Measurements from ENCODE around the gene ELF2.
"Not testable (repeated sequence)": the region's sequence is repeated elsewhere in the genome, so short reads cannot be mapped to it uniquely, and the experiment has no call there.

The ELF2 gene

DNA sequence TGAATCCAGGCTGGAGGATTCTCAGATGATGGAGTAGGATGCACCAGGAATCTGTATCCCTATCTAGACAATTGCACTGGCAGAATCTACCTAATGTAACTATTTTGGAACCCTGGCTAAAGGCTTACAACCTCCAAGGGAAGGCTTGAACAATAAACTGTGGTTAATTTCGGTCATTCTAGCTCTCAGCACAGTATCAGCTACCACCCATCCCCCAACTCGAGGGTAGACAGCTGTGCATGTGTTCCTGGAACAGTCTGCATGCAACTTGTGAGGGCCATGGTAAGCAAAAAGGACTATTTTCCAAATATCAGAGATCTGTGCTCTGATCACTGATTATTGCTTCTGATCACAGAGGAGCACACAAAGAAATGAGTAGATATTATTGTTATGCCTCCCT is 34.0 kb downstream of the ELF2 start:
- no peaks in the 10 kb centered on the region for H3K27me3 Mint-ChIP-seq
- CTCF ChIA-PET: no interaction called here
- peaks cover 16% of the 10 kb centered on the region for H3K36me3 Mint-ChIP-seq
- H3K27ac Mint-ChIP-seq: no peak overlapping the region
- H3K4me3 Mint-ChIP-seq: no peak overlapping the region
- peaks cover 14% of the 10 kb centered on the region for H3K9me3 Mint-ChIP-seq
- H3K4me1 Mint-ChIP-seq: peaks cover 20% of the 10 kb centered on the region
- DNase-seq: no peak

DNA sequence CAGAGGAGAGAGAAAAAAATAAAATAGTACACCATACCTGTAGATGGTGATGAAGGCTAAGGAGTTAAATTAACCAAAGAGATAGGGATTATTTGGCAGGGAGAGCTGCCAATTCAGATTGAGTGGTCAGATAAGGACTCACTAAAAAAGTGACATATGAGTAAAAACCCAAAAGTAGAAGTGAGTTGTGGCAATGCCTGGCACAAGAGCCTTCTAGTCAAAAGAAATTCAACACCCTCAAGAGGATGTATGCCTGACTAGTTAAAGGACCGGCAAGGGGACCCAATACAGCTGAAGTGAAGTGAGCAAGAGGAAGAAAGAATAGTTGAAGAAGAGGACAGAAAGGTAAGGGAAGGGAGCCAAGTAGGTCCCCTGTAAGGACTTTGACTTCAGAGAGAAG is 34.9 kb downstream of the ELF2 start:
- no peaks in the 10 kb centered on the region for H3K27me3 Mint-ChIP-seq
- H3K27ac Mint-ChIP-seq: no peak overlapping the region
- H3K9me3 Mint-ChIP-seq: peaks cover 13% of the 10 kb centered on the region
- H3K4me1 Mint-ChIP-seq: peaks cover 19% of the 10 kb centered on the region
- peaks cover 17% of the 10 kb centered on the region for H3K36me3 Mint-ChIP-seq
- no peak for DNase-seq
- no peak overlapping the region for H3K4me3 Mint-ChIP-seq
- CTCF ChIA-PET: interaction anchor here (1.0 kb wide), 1 partner anchor 11 kb away, joined by 3 read pairs; no protein-coding TSS in a partner anchor

DNA sequence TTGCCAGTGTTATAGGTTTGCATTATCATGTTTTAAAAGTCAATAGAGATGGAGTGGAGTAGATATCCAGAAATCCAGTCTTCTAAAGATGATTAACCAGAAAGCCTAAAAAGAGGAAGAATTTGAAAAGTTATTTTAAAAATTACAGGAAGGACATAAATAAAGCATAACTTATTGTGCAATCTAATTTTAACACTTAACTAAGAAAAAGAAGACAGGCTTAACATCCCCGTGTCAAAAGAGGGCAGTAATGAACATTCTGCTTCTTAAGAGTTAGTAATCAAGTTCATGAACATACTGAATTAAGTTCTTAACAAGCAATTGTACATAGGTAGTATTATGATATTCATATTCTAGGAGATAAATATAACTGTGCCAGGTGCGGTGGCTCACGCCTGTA is 39.3 kb downstream of the ELF2 start:
- Mint-ChIP-seq H3K36me3 (peaks cover 12% of the 10 kb centered on the region), H3K27ac (no peak overlapping the region)

DNA sequence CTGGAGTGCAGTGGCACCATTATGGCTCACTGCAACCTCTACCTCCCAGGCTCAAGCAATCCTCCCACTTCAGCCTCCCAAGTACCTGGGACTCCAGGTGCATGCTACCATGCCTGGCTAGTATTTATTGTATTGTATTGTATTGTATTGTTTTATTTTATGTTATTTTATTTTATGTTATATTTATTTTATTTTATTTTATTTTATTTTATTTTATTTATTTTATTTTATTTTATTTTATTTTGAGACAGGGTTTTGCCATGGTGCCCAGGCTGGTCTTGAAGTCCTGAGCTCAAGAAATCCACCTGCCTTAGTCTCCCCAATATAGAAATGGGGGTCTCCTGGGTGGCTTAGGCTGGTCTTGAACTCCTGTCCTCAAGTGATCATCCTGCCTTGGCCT is 42.6 kb downstream of the ELF2 start:
- Mint-ChIP-seq H3K4me3 (no peak overlapping the region), H3K27me3 (no peaks in the 10 kb centered on the region), H3K9me3 (no peaks in the 10 kb centered on the region), H3K27ac (no peak overlapping the region), H3K36me3 (peaks cover 12% of the 10 kb centered on the region), H3K4me1 (no peaks in the 10 kb centered on the region)
- CTCF ChIA-PET: no interaction called here
- DNase-seq: no peak

More for the DNA sequence above, 39.3 kb downstream of the ELF2 start:
- no peaks in the 10 kb centered on the region for H3K27me3 Mint-ChIP-seq
- CTCF ChIA-PET: no interaction called here
- no peaks in the 10 kb centered on the region for H3K4me1 Mint-ChIP-seq
- no peaks in the 10 kb centered on the region for H3K9me3 Mint-ChIP-seq
- no peak overlapping the region for H3K4me3 Mint-ChIP-seq
- no peak for DNase-seq

DNA sequence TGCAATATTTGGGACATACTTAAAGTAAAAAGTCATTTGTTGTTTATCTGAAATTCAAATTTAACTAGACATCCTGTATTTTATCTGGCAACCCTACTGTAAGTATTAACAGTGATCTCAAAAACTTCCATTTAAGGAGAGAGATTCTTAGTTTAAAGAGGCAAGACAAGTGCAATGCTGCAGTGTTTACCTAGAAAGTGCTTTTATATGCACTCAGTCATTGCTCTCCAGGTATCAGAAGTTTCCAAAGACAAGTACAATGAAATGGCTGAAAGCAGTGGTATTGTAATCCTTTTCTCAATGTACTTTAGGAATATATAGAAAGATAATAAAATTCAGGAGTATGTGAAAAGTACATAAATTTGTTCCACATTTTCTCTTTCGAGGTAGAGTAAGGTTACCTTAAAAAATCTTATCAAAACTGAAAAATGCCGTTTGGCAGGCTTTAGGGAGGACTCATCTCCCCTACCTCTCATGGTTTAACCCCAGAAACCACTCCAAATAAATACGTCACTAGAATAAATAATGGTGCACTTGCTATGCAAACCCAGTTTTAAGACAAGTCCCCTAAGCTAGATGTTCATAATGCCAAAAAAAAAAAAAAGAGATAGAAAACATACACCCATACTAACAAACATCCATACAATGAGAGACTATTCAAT is 45.7 kb downstream of the ELF2 start:
- H3K27me3 Mint-ChIP-seq: no peaks in the 10 kb centered on the region
- peaks cover 11% of the 10 kb centered on the region for H3K36me3 Mint-ChIP-seq
- CTCF ChIA-PET: no interaction called here
- no peak overlapping the region for H3K27ac Mint-ChIP-seq
- H3K9me3 Mint-ChIP-seq: no peaks in the 10 kb centered on the region
- no peaks in the 10 kb centered on the region for H3K4me1 Mint-ChIP-seq
- no peak for DNase-seq
- no peak overlapping the region for H3K4me3 Mint-ChIP-seq

DNA sequence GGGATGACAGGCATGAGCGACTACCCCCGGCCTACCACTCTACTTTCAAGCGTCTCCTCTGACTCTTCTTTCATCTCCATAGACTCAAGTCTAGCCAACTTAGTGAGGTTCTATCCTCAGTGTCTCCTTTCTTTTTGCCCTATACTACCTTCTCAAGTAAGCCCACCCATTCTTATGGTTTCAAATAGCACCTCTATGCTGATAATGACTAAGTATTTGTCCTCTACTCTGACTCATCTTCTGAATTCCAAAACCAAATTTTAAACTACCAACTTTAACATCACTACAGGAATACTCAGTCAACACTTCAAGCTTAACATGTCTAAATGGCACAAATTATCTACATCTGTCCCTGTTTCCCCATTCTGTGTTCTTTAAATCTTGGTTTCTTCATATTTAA is 47.8 kb downstream of the ELF2 start:
- CTCF ChIA-PET: no interaction called here
- H3K4me1 Mint-ChIP-seq: no peaks in the 10 kb centered on the region
- DNase-seq: no peak
- no peak overlapping the region for H3K4me3 Mint-ChIP-seq
- no peaks in the 10 kb centered on the region for H3K9me3 Mint-ChIP-seq
- H3K27me3 Mint-ChIP-seq: no peaks in the 10 kb centered on the region
- H3K36me3 Mint-ChIP-seq: peaks cover 5% of the 10 kb centered on the region
- H3K27ac Mint-ChIP-seq: no peak overlapping the region

DNA sequence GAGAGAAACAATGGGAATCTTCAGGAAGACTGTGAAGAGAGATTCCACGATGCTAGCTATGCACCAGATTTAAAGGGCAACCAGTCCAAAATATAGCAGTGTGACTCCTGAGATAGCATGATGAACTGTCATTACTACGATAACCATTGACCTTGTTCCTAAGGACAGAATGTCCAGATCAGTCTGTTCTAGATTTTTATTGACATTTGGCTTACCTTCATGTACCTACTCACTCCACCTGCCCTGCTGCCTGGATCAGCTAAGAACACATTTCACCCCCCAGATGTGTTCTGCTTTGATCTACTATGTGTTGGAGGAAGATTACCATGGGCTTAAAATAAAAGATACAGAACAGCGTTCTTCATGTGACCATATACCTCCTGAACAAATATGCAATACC is 50.1 kb downstream of the ELF2 start:
- Mint-ChIP-seq H3K9me3 (no peaks in the 10 kb centered on the region), H3K27me3 (no peaks in the 10 kb centered on the region), H3K4me3 (no peak overlapping the region), H3K36me3 (peaks cover 11% of the 10 kb centered on the region), H3K27ac (no peak overlapping the region), H3K4me1 (no peaks in the 10 kb centered on the region)
- DNase-seq: no peak
- CTCF ChIA-PET: interaction anchor here (0.7 kb wide), 1 partner anchor 169 kb away, joined by 3 read pairs; no protein-coding TSS in a partner anchor

DNA sequence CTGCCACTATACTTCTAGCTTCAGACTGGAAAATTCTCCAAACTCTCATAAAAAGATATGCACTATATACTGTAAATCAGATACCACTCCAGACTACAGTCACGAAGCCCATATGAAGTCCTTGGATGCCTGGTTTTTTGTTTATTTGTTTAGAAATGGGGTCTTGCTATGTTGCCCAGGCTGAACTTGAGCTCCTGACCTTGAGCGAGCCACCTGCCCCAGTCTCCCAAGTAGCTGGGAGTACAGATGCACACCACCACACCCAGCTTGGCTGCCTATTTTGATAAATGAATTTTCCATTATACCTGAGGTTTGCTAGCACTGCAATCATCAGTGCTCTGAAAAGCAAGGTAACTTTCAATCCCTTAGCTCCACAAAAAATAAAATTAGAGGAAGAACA is 53.1 kb downstream of the ELF2 start:
- Mint-ChIP-seq H3K27me3 (no peaks in the 10 kb centered on the region), H3K4me3 (no peak overlapping the region), H3K27ac (no peak overlapping the region), H3K9me3 (no peaks in the 10 kb centered on the region), H3K36me3 (peaks cover 13% of the 10 kb centered on the region), H3K4me1 (no peaks in the 10 kb centered on the region)
- CTCF ChIA-PET: no interaction called here
- DNase-seq: no peak

DNA sequence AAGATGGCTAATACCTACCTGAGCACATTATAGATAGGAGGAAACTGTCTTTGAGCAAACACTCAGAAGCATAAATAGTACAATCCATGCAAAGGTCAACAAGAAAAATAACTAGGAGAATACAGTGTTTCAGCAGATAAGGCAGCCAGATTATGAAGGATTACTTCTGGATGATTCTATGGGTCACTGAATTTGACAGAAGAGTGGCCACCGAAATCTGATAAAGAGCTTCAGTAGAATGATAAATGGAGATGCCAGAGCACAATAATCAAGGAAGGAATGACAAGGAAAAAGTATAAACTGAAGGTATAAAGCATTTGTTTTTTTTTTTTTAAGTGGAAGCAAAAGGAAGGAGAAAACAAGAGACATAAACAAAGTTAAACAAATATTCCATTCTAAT is 58.7 kb downstream of the ELF2 start:
- DNase-seq: no peak
- CTCF ChIA-PET: interaction anchor here (0.7 kb wide), 2 partner anchors 12 to 33 kb away, joined by 3 read pairs; no protein-coding TSS in a partner anchor
- H3K9me3 Mint-ChIP-seq: no peaks in the 10 kb centered on the region
- no peaks in the 10 kb centered on the region for H3K27me3 Mint-ChIP-seq
- H3K4me1 Mint-ChIP-seq: no peaks in the 10 kb centered on the region
- H3K4me3 Mint-ChIP-seq: no peak overlapping the region
- peaks cover 16% of the 10 kb centered on the region for H3K36me3 Mint-ChIP-seq
- H3K27ac Mint-ChIP-seq: no peak overlapping the region

DNA sequence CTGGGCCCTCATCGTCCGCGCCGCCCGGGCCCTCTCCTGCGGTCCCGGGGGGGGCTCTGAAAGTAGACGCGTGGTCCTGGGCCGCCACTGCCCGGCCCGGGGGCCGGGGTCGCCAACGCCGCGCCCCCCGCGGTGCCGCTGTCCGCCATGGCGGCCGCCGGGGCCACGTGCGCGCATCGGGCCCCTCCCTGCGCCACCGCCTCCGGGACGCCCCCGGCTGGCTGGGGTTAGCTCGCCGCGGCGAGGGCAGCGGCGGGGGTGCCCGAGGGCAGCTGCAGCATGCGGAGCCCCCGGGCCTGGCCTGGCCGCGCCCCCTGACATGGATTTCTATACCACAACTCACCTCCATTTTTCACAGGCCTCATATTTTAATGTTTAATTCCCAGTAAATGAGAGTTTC is 61.8 kb downstream of the ELF2 start:
- CTCF ChIA-PET: no interaction called here
- H3K4me3 Mint-ChIP-seq: no peak overlapping the region
- peaks cover 10% of the 10 kb centered on the region for H3K36me3 Mint-ChIP-seq

DNA sequence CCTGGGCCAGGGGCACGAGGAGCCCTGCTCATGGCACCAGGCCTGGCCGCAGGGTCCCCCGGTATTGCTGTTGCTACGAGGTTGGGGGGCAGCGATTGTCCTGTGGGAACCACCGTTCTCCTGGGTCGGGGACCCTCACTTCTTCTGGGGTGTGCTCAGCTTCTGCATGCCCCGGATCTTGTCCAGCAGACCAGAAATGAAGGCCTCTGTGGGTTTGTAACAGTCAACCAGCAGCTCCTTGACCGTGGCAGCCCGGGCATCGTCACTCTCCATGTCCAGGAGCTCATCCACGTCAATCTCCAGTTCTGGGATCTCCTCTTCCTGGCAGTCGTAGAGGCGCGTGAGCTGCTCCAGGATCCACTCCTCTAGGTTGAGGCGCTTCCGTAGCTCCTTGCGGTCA is 62.2 kb downstream of the ELF2 start:
- H3K27me3 Mint-ChIP-seq, H3K4me1 Mint-ChIP-seq, H3K27ac Mint-ChIP-seq, DNase-seq, CTCF ChIA-PET, H3K4me3 Mint-ChIP-seq, H3K9me3 Mint-ChIP-seq: not testable (repeated sequence)
- peaks cover 10% of the 10 kb centered on the region for H3K36me3 Mint-ChIP-seq

More for the DNA sequence above, 61.8 kb downstream of the ELF2 start:
- Mint-ChIP-seq H3K27ac (no peak overlapping the region), H3K9me3 (no peaks in the 10 kb centered on the region), H3K27me3 (no peaks in the 10 kb centered on the region), H3K4me1 (no peaks in the 10 kb centered on the region)
- no peak for DNase-seq

DNA sequence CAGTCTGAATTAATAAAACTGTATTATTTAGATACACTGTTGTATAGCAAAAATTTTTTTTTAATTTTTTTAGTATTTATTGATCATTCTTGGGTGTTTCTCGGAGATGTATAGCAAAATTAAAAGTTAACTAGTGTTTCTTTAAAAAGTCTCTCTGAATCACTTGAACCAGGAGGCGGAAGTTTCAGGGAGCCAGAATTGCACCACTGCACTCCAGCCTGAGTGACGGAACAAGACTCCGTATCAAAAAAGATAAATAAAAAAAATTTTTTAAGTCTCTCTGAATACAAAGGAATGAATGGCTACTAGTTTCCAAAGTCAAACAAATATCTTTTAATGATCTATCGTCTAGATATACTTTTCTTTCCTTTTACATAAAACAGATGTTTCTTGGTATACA is 64.4 kb downstream of the ELF2 start:
- Mint-ChIP-seq H3K36me3 (peaks cover 10% of the 10 kb centered on the region), H3K27me3 (no peaks in the 10 kb centered on the region), H3K4me1 (no peaks in the 10 kb centered on the region), H3K9me3 (no peaks in the 10 kb centered on the region), H3K27ac (no peak overlapping the region), H3K4me3 (no peak overlapping the region)
- CTCF ChIA-PET: no interaction called here
- no peak for DNase-seq

DNA sequence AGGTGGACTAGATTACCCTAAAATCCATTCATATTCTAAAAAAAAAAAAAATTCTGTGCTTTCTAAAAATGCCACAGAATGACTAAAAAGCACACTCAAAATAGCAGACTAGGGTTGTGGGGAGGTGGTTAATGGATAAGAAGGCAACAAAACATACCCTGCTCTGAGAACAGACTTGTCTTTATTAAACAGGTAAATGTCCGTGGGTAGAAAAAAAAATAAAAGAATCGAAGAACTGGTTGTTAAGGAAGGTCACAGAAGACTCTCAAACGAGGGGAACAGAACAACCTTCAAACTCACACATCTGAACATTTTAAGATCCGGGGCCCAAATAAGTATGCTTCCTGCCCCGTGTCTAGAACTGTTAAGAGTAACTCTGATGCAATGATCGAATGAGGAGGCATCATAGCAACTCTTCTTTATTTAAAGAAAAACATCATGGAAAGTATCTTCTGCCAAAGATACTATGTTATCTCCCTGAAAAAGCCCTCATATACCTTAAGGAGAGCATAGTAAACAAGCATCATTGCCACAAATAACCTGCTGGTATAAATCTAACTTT is 68.4 kb downstream of the ELF2 start:
- no peak overlapping the region for H3K27ac Mint-ChIP-seq
- no peak overlapping the region for H3K4me3 Mint-ChIP-seq
- H3K27me3 Mint-ChIP-seq: no peaks in the 10 kb centered on the region
- no peaks in the 10 kb centered on the region for H3K4me1 Mint-ChIP-seq
- DNase-seq: no peak
- H3K9me3 Mint-ChIP-seq: no peaks in the 10 kb centered on the region
- CTCF ChIA-PET: interaction anchor here (0.8 kb wide), 2 partner anchors 9 to 172 kb away, joined by 3 read pairs; no protein-coding TSS in a partner anchor
- H3K36me3 Mint-ChIP-seq: peaks cover 1% of the 10 kb centered on the region

DNA sequence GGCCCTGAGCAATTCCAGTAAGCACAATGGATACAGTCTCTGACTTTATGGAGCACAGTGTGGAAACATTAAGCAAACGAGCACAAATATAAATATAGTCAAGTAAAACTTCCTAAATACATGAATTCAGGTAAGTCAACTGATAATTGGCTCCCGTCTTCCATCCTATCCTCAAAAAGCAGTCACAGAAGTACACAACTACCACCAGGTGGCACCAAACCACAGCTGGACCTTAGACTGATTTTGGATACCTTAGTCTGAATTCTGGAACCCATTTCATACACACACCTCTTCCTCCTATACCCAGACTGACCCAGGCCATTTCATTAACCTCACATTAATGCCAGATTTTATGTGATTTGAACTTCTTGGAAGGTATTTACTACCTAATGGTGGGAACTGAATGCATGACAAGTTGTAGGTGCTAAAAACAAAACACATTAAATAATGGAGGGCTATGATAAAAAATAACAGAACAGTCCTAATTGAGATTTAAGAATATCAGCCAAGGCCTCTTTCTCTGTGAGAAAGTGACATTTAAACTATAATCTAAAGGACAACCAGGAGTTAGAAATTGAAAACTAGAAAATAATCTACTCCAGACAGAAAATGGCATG is 77.5 kb downstream of the ELF2 start:
- CTCF ChIA-PET: interaction anchor here (0.6 to 7.8 kb wide), 10 partner anchors 9 to 404 kb away, joined by 3 to 36 read pairs (median 4); partner anchors contain the start of gene NAA15
- no peaks in the 10 kb centered on the region for H3K9me3 Mint-ChIP-seq

DNA sequence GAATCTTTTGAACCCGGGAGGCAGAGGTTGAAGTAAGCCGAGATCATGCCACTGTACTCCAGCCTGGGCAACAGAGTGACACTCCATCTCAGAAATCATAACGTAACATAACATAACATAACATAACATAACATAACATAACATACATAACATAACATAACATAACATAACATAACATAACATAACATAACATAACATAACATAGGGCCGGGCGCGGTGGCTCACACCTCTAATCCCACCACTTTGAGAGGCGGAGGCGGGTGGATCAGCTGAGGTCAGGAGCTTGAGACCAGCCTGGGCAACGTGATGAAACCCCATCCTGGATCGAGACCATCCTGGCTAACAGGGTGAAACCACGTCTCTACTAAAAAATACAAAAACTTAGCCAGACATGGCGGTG is 84.7 kb downstream of the ELF2 start:
- no peak overlapping the region for H3K27ac Mint-ChIP-seq
- H3K4me1 Mint-ChIP-seq: no peaks in the 10 kb centered on the region
- no peaks in the 10 kb centered on the region for H3K9me3 Mint-ChIP-seq
- peaks cover 1% of the 10 kb centered on the region for H3K36me3 Mint-ChIP-seq
- no peak for DNase-seq
- H3K27me3 Mint-ChIP-seq: no peaks in the 10 kb centered on the region
- no peak overlapping the region for H3K4me3 Mint-ChIP-seq
- CTCF ChIA-PET: no interaction called here

More for the DNA sequence above, 77.5 kb downstream of the ELF2 start:
- no peak overlapping the region for H3K4me3 Mint-ChIP-seq
- DNase-seq: peak; percentile 82
- H3K27me3 Mint-ChIP-seq: no peaks in the 10 kb centered on the region
- H3K36me3 Mint-ChIP-seq: no peaks in the 10 kb centered on the region
- no peaks in the 10 kb centered on the region for H3K4me1 Mint-ChIP-seq
- H3K27ac Mint-ChIP-seq: no peak overlapping the region

Data from activated naive CD4-positive, alpha-beta T cell treated with anti-CD3 and anti-CD28 coated beads, Interleukin-2, amount 10 ng/mL, durations not matched to agents 7 days and 5 days (primary cell).